Gastroesophageal sphincter (tissue), 3 donors: ENCODE data around the gene HOXA4.
A peak's percentile ranks its signal among the peaks of the same experiment; 100 is the strongest.

Source experiments
- EP300 ChIP-seq: sonication (generic); formaldehyde crosslinking; IDR thresholded peaks from one replicate; pipeline ENCODE4 v1.6.1; 2017; ENCODE audit warnings: antibody characterized with exemption, mild to moderate bottlenecking
- POLR2A ChIP-seq, 2 donors: fragments of 450-650 bp; IDR thresholded peaks; one replicate each; pipeline ENCODE4 v1.6.1; 2017; ENCODE audit warnings: antibody characterized with exemption in 2 of 2, mild to moderate bottlenecking in 2 of 2, moderate library complexity in 1 of 2
- TF ChIP-seq, protein P1 (sequence below), 4 experiments: fragments of 200-600 bp in 2 of 4; fragments of 450-650 bp in 2 of 4; sonication (generic) in 1 of 4; IDR thresholded peaks; one replicate each; pipeline ENCODE4 v1.5.1; 2017 to 2019; ENCODE audit warnings: antibody characterized with exemption in 4 of 4, mild to moderate bottlenecking in 2 of 4, moderate library complexity in 2 of 4

DNA sequence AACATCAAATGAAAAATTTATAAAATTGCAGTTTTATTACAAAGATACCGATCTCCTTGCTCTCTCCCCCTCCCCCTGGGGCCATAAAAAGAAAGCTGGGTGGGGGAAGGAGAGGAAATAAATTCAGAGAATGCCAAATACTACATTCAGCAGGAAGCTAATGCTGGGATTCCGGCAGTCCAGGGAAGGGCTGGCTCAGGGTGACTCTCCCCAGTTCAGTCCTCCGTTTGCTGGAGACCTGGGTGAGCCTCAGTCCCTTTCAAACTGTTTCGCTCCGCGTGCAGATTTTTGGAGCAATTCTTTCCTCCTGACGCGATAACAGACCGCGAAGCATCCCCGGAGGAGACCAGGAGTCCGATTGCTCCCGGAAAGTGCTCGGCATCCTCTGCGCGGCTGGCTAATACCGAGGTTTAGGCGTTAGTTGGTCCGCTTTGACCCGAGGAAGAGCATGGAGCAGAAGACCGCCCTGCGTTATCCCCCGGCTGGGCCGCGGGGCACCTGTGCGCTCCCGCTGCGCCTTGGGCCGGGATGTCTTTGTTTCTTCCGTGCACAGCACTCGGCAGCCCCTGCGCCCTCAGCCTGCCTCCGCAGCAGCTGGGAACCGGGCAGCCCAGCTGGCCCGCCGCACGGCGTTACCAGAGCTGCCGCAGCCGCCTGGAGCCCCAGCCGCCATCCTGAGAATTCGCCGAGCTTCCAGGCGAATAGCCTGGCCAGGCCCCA lies 24.2 kb downstream of the HOXA4 start:
- TF ChIP-seq POLR2A (IDR thresholded peaks at IDR 0.05): peak; percentile 9 to 17
- TF ChIP-seq, protein P1, sequence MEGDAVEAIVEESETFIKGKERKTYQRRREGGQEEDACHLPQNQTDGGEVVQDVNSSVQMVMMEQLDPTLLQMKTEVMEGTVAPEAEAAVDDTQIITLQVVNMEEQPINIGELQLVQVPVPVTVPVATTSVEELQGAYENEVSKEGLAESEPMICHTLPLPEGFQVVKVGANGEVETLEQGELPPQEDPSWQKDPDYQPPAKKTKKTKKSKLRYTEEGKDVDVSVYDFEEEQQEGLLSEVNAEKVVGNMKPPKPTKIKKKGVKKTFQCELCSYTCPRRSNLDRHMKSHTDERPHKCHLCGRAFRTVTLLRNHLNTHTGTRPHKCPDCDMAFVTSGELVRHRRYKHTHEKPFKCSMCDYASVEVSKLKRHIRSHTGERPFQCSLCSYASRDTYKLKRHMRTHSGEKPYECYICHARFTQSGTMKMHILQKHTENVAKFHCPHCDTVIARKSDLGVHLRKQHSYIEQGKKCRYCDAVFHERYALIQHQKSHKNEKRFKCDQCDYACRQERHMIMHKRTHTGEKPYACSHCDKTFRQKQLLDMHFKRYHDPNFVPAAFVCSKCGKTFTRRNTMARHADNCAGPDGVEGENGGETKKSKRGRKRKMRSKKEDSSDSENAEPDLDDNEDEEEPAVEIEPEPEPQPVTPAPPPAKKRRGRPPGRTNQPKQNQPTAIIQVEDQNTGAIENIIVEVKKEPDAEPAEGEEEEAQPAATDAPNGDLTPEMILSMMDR (IDR thresholded peaks at IDR 0.05): no peak
- no peak for TF ChIP-seq EP300
